H1 (cell line): Measurements from ENCODE around the gene EPHA2. TPM values are rescaled to one million over a fixed set of nuclear protein-coding genes. Genes with fewer than 3 reads are reported as not detected.

Experiments used
- CTCF ChIA-PET: fragments of 300-600 bp; sonication (Branson Sonifier 250); formaldehyde crosslinking; loops from one replicate; lab custom pipeline; 2021; ENCODE audit not compliant: partially characterized antibody; lab: Charles Lee
- POLR2A ChIA-PET: fragments of 300-600 bp; sonication (Branson Sonifier 250); formaldehyde crosslinking; loops from one replicate; lab custom pipeline; 2021; ENCODE audit warnings: inconsistent platforms; ENCODE audit not compliant: partially characterized antibody; lab: Charles Lee
- DNase-seq, 2 experiments: peaks; one replicate each; pipeline versions ENCODE4 v3.0.0 to v3.0.0-alpha.2; 2010 to 2022; ENCODE audit warnings: low spot score in 2 of 2, low read depth in 1 of 2, mixed read lengths in 1 of 2
- FAIRE-seq: peaks from 2 replicates; lab custom pipeline; 2011; peaks lifted over from hg19 to GRCh38; lab: Jason Lieb, UNC
- H2AFZ ChIP-seq: 2 replicates; pipeline ENCODE4 v1.8.1; 2012; ENCODE audit warnings: low read length, inconsistent platforms
- H2AK5ac ChIP-seq: 2 replicates; pipeline ENCODE4 v1.6.1; 2013; ENCODE audit warnings: low read depth, low read length
- H2BK120ac ChIP-seq: replicated peaks from 2 replicates; pipeline ENCODE3; 2013; ENCODE audit warnings: low read depth, low read length, inconsistent platforms
- H2BK12ac ChIP-seq: 2 replicates; pipeline ENCODE4 v1.6.1; 2013; ENCODE audit warnings: low read depth, low read length
- H2BK15ac ChIP-seq: 2 replicates; pipeline ENCODE4 v1.6.1; 2013; ENCODE audit warnings: low read length
- H2BK20ac ChIP-seq: 2 replicates; pipeline ENCODE4 v1.6.1; 2013; ENCODE audit warnings: low read length
- H2BK5ac ChIP-seq: 2 replicates; pipeline ENCODE4 v1.6.1; 2013; ENCODE audit warnings: low read depth, low read length
- H3K14ac ChIP-seq: 2 replicates; pipeline ENCODE4 v1.6.1; 2013; ENCODE audit warnings: inconsistent platforms; ENCODE audit not compliant: insufficient read length
- H3K18ac ChIP-seq: 2 replicates; pipeline ENCODE4 v1.6.1; 2013; ENCODE audit warnings: low read length; ENCODE audit errors: extremely low read depth
- H3K23ac ChIP-seq: 2 replicates; pipeline ENCODE4 v1.6.1; 2013; ENCODE audit warnings: inconsistent platforms; ENCODE audit not compliant: insufficient read length
- H3K23me2 ChIP-seq: 2 replicates; pipeline ENCODE4 v1.6.1; 2013; ENCODE audit warnings: low read depth, low read length
- H3K27ac ChIP-seq: 2 replicates; pipeline ENCODE4 v1.6.1; 2011; ENCODE audit warnings: low read depth, low read length, inconsistent platforms
- H3K27me3 ChIP-seq, 4 experiments: replicated peaks in 1 of 4; 1 replicate in 1 of 4; 2 replicates in 3 of 4; pipeline versions ENCODE4 v1.6.1 to v1.8.1; 2011 to 2013; ENCODE audit warnings: low read length in 3 of 4, mild to moderate bottlenecking in 3 of 4, inconsistent platforms in 2 of 4, mixed read lengths in 2 of 4, moderate library complexity in 1 of 4; ENCODE audit not compliant: control insufficient read depth in 3 of 4, insufficient read depth in 3 of 4; ENCODE audit errors: extremely low read depth in 1 of 4
- H3K36me3 ChIP-seq, 4 experiments: 2 replicates each; pipeline versions ENCODE4 v1.6.1 to v1.8.1; 2011 to 2013; ENCODE audit warnings: mild to moderate bottlenecking in 4 of 4, low read length in 3 of 4, moderate library complexity in 2 of 4, control low read depth in 1 of 4, inconsistent platforms in 1 of 4; ENCODE audit not compliant: insufficient read depth in 4 of 4, control insufficient read depth in 2 of 4
- H3K4ac ChIP-seq: replicated peaks from 2 replicates; pipeline ENCODE3; 2013; ENCODE audit warnings: low read length, low read depth, mixed read lengths, inconsistent platforms; ENCODE audit not compliant: insufficient read length
- H3K4me1 ChIP-seq, 4 experiments: replicated peaks in 1 of 4; 1 replicate in 1 of 4; 2 replicates in 3 of 4; pipeline versions ENCODE4 v1.6.1 to v1.8.1; 2011 to 2013; ENCODE audit warnings: low read length in 3 of 4, inconsistent platforms in 2 of 4, mixed read lengths in 1 of 4; ENCODE audit not compliant: insufficient read depth in 4 of 4, control insufficient read depth in 3 of 4
- H3K4me2 ChIP-seq, 2 experiments: 2 replicates each; pipeline versions ENCODE4 v1.6.1 to v1.8.1; 2011 to 2013; ENCODE audit warnings: low read depth in 2 of 2, low read length in 2 of 2, control low read depth in 1 of 2, inconsistent platforms in 1 of 2, mild to moderate bottlenecking in 1 of 2; ENCODE audit not compliant: insufficient read depth in 1 of 2
- H3K4me3 ChIP-seq, 4 experiments: fragments of 200-600, 300-600 bp in 1 of 4; sonication (generic), shearing (Covaris generic), sonication (Bioruptor Twin) in 1 of 4; 2 replicates each; pipeline versions ENCODE4 v1.5.1 to v1.8.1; 2011 to 2016; ENCODE audit warnings: low read length in 4 of 4, low read depth in 3 of 4, control low read depth in 2 of 4, inconsistent platforms in 2 of 4, mild to moderate bottlenecking in 2 of 4, mixed read lengths in 1 of 4, moderate library complexity in 1 of 4; ENCODE audit not compliant: insufficient read depth in 2 of 4; ENCODE audit errors: extremely low read depth in 1 of 4
- H3K56ac ChIP-seq: replicated peaks from 2 replicates; pipeline ENCODE3; 2013; ENCODE audit warnings: low read depth, mild to moderate bottlenecking, mixed read lengths, low read length, inconsistent platforms; ENCODE audit not compliant: insufficient read length
- H3K79me1 ChIP-seq: 2 replicates; pipeline ENCODE4 v1.6.1; 2013; ENCODE audit warnings: low read depth, low read length, control low read depth
- H3K79me2 ChIP-seq, 2 experiments: 2 replicates each; pipeline versions ENCODE4 v1.6.1 to v1.8.1; 2012 to 2013; ENCODE audit warnings: low read length in 2 of 2, mild to moderate bottlenecking in 2 of 2, inconsistent platforms in 1 of 2; ENCODE audit not compliant: insufficient read depth in 2 of 2, control insufficient read depth in 1 of 2
- H3K9ac ChIP-seq, 4 experiments: replicated peaks in 1 of 4; 1 replicate in 1 of 4; 2 replicates in 3 of 4; pipeline versions ENCODE4 v1.6.1 to v1.8.1; 2011 to 2013; ENCODE audit warnings: low read depth in 3 of 4, low read length in 3 of 4, control low read depth in 2 of 4, mild to moderate bottlenecking in 2 of 4, moderate library complexity in 2 of 4, inconsistent platforms in 1 of 4; ENCODE audit errors: extremely low read depth in 1 of 4
- H3K9me3 ChIP-seq, 2 experiments: 2 replicates each; pipeline versions ENCODE4 v1.6.1 to v1.8.1; 2012 to 2013; ENCODE audit warnings: mild to moderate bottlenecking in 2 of 2, moderate library complexity in 2 of 2, control low read depth in 1 of 2, inconsistent platforms in 1 of 2, low read depth in 1 of 2, low read length in 1 of 2, mixed read lengths in 1 of 2; ENCODE audit not compliant: insufficient read depth in 2 of 2
- H4K20me1 ChIP-seq, 2 experiments: replicated peaks in 1 of 2; 2 replicates each; pipeline versions ENCODE3 to v1.8.1; 2011 to 2013; ENCODE audit warnings: inconsistent platforms in 2 of 2, low read length in 2 of 2, mild to moderate bottlenecking in 1 of 2; ENCODE audit not compliant: insufficient read depth in 2 of 2, control insufficient read depth in 1 of 2
- H4K5ac ChIP-seq: 2 replicates; pipeline ENCODE4 v1.6.1; 2013; ENCODE audit warnings: low read length, low read depth, mixed read lengths, inconsistent platforms; ENCODE audit not compliant: insufficient read length
- H4K8ac ChIP-seq: 2 replicates; pipeline ENCODE4 v1.8.0; 2013; ENCODE audit warnings: mild to moderate bottlenecking, moderate library complexity, low read length, inconsistent platforms; ENCODE audit not compliant: insufficient read depth; ENCODE audit errors: extremely low read depth
- H4K91ac ChIP-seq: replicated peaks from 2 replicates; pipeline ENCODE3; 2013; ENCODE audit warnings: low read length, mixed read lengths, inconsistent platforms; ENCODE audit not compliant: insufficient read length
- ASH2L ChIP-seq: fragments of 200-600, 300-600 bp; sonication (generic); IDR thresholded peaks from one replicate; pipeline ENCODE4 v1.7.1; 2017; ENCODE audit warnings: low read length
- KDM1A ChIP-seq: fragments of 200-600, 300-600 bp; sonication (generic); IDR thresholded peaks from 2 replicates; pipeline ENCODE4 v1.7.1; 2016; ENCODE audit warnings: mild to moderate bottlenecking, low read length, borderline replicate concordance
- RFX5 ChIP-seq: IDR thresholded peaks from 2 replicates; pipeline ENCODE4 v1.6.1; 2011; ENCODE audit warnings: low read depth, low read length, improper control_type of control experiment, borderline replicate concordance
- SRF ChIP-seq: IDR thresholded peaks from 2 replicates; pipeline ENCODE4 v1.6.1; 2011; ENCODE audit warnings: mild to moderate bottlenecking, low read depth, low read length, moderate library complexity
- TCF12 ChIP-seq: IDR thresholded peaks from 2 replicates; pipeline ENCODE4 v1.6.1; 2011; ENCODE audit warnings: low read depth, mild to moderate bottlenecking, low read length
- WGBS, 2 experiments: shearing (Covaris generic) in 1 of 2; methylation state at CpG; one replicate each; pipeline versions ENCODE4 v1.1.6 to v1.1.7; 2013 to 2015; ENCODE audit warnings: low lambda C conversion rate in 2 of 2, mixed read lengths in 2 of 2, inconsistent platforms in 1 of 2, low coverage in 1 of 2, missing lambda C conversion rate in 1 of 2; ENCODE audit not compliant: insufficient replicate concordance in 2 of 2, insufficient coverage in 1 of 2, insufficient read length in 1 of 2; ENCODE audit errors: extremely low coverage in 1 of 2, missing lambda C conversion rate in 1 of 2; 5-methylcytosine and 5-hydroxymethylcytosine counted together
- polyA plus RNA-seq, 7 experiments: library from polyadenylated mRNA; depleted of rRNA in 3 of 7; stranded (reverse) in 5 of 7; unstranded in 2 of 7; fragments of >200 nt in 5 of 7; fragments of 200-250 nt in 2 of 7; gene quantifications; 1 replicate in 5 of 7; 2 replicates in 1 of 7; 4 replicates in 1 of 7; pipeline versions ENCODE4 v1.2.1 to v1.2.3, GENCODE V29; 2011 to 2013; ENCODE audit warnings: missing spikeins in 2 of 7, mixed read lengths in 2 of 7
- total RNA-seq: library from RNA; stranded (reverse); fragmentation: NEBNext Ultra II Directional; extraction: Animal tissue kit (Norgen Biotek cat#: 25700); gene quantifications from 2 replicates; pipeline ENCODE4 v1.2.1, GENCODE V29; 2021
- TF ChIP-seq, protein P1 (sequence below): IDR thresholded peaks from 2 replicates; pipeline ENCODE4 v1.6.1; 2012; ENCODE audit warnings: inconsistent platforms

Gene EPHA2
- total and polyA plus RNA-seq, 2 of the 8 experiments (the other 6 are each of a cell fraction or from before 2014, with no cell fraction given): 26.8 to 33.6 TPM

DNA sequence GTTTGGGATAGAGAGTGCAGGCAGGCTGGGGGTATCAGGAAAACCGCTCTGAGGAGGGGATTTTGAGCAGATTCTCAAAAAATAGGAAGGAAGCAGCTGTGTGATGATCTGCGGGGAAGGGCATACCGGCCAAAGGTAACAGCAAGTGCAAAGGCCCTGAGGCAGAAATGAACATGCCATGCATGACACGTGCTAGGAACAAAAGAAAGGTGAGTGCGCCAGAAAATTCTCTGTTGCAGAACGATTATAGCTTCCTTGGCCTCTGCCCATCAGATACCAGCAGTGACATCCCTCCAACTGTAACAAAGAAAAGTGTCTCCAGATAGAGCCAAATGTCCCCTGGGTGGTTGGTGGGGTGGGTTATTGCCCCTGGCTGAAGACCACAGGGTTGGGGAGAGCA lies 45.4 kb downstream of the EPHA2 start:
- Histone ChIP-seq H2BK120ac (no peak overlapping the region), H2AK5ac (no peak overlapping the region), H3K27me3 (no peaks in the 10 kb centered on the region), H3K56ac (no peak overlapping the region), H3K9me3 (peaks cover 5 to 9% of the 10 kb centered on the region in 2 experiments; a peak in 3 of 4 replicates), H3K4ac (no peak overlapping the region), H3K9ac (no peak overlapping the region), H2BK20ac (no peak overlapping the region), H3K27ac (no peak overlapping the region), H2AFZ (no peak overlapping the region), H3K23ac (no peak overlapping the region), H3K79me2 (no peaks in the 10 kb centered on the region), H3K4me1 (peaks cover 9 to 25% (median 17%) of the 10 kb centered on the region in 4 experiments), H4K8ac (no peak overlapping the region), H2BK12ac (no peak overlapping the region), H2BK5ac (no peak overlapping the region), H4K5ac (no peak overlapping the region), H4K20me1 (no peaks in the 10 kb centered on the region), H4K91ac (no peak overlapping the region), H3K18ac (no peak overlapping the region), H3K14ac (no peak overlapping the region), H3K4me2 (no peak overlapping the region), H3K23me2 (no peaks in the 10 kb centered on the region; the same call in 1 of the 2 replicates), H3K79me1 (no peaks in the 10 kb centered on the region; the same call in 1 of the 2 replicates), H2BK15ac (no peak overlapping the region), H3K36me3 (no peaks in the 10 kb centered on the region), H3K4me3 (no peak overlapping the region)
- POLR2A ChIA-PET: interaction anchor here (1.4 to 1.6 kb wide), 2 partner anchors 11 to 58 kb away, joined by 3 to 4 read pairs; no protein-coding TSS in a partner anchor
- WGBS, 2 experiments: 89% methylated on average over 6 of the region's 6 CpGs; no CpG with 5 or more reads in 1 of the 2 experiments
- CTCF ChIA-PET: interaction anchor here (0.9 to 31.3 kb wide), 9 partner anchors 8 to 134 kb away, joined by 3 to 522 read pairs (median 4); partner anchors contain the start of genes EPHA2, FAM131C and ZBTB17
- DNase-seq: no peak
- no peak for TF ChIP-seq TCF12
- peak; percentile 67; the same call in 1 of the 2 replicates for TF ChIP-seq KDM1A
- TF ChIP-seq ASH2L: no peak
- TF ChIP-seq, protein P1, sequence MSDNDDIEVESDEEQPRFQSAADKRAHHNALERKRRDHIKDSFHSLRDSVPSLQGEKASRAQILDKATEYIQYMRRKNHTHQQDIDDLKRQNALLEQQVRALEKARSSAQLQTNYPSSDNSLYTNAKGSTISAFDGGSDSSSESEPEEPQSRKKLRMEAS: no peak
- no peak for TF ChIP-seq SRF
- no peak for TF ChIP-seq RFX5
- FAIRE-seq: no peak
